ENCODE measurements around the gene RASIP1. TPM values are rescaled to one million over a fixed set of nuclear protein-coding genes. Genes with fewer than 3 reads are reported as not detected.

The RASIP1 gene
- total and polyA plus RNA-seq, 2 of the 8 experiments (the other 6 are each of a cell fraction or from before 2014, with no cell fraction given): 9.3 to 11.4 TPM

DNA sequence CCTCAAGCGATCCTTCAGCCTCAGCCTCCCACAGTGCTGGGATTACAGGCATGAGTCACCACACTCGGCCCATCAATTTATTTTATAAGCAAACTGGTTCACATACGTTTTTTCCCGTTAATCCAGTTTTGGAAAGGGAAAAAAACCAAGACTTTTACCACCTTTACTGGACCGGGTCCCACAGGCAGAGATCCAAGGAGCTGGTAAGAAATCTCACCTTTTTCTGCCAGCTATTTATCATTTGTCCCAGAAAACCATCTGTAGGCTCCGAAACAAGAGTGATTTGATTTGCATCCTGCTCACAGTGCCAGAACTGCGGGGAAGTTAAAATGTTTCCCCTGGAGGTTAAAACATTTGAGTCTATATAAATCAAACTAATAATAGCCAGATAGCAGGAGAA is 51.0 kb downstream of the RASIP1 start:
- no peaks in the 10 kb centered on the region for H3K79me1 ChIP-seq (ENCODE audit: low read depth, low read length)
- H3K27ac ChIP-seq (ENCODE audit: low read depth, low read length): no peak overlapping the region
- no peak overlapping the region for H4K8ac ChIP-seq (ENCODE audit: extremely low read depth, insufficient read depth, low read length)
- no peak overlapping the region for H4K91ac ChIP-seq (replicated peaks; ENCODE audit: insufficient read length, low read length)
- no peak overlapping the region for H3K23ac ChIP-seq (ENCODE audit: insufficient read length)
- H2BK20ac ChIP-seq (ENCODE audit: low read length): no peak overlapping the region
- WGBS, 2 experiments (ENCODE audit: extremely low coverage in 1 of 2, insufficient coverage in 1 of 2, insufficient read length in 1 of 2, insufficient replicate concordance in 2 of 2, low coverage in 1 of 2, low lambda C conversion rate in 2 of 2, missing lambda C conversion rate in 1 of 2): 91% methylated on average over 7 of the region's 7 CpGs; no CpG with 5 or more reads in 1 of the 2 experiments
- H4K20me1 ChIP-seq (replicated peaks in 1 of 2; ENCODE audit: control insufficient read depth in 1 of 2, insufficient read depth in 2 of 2, low read length in 2 of 2): no peaks in the 10 kb centered on the region
- H3K27me3 ChIP-seq (replicated peaks in 1 of 4; ENCODE audit: control insufficient read depth in 3 of 4, extremely low read depth in 1 of 4, insufficient read depth in 3 of 4, low read length in 3 of 4): no peaks in the 10 kb centered on the region
- no peak overlapping the region for H4K5ac ChIP-seq (ENCODE audit: insufficient read length, low read depth, low read length)
- H3K4me2 ChIP-seq (ENCODE audit: insufficient read depth in 1 of 2, low read depth in 2 of 2, low read length in 2 of 2): no peak overlapping the region
- H3K4me3 ChIP-seq (ENCODE audit: extremely low read depth in 1 of 4, insufficient read depth in 2 of 4, low read depth in 3 of 4, low read length in 4 of 4): no peak overlapping the region
- no peaks in the 10 kb centered on the region for H3K79me2 ChIP-seq (ENCODE audit: control insufficient read depth in 1 of 2, insufficient read depth in 2 of 2, low read length in 2 of 2)
- CTCF ChIA-PET (ENCODE audit: partially characterized antibody): interaction anchor here (0.6 to 2.0 kb wide), 5 partner anchors 12 to 124 kb away, joined by 3 to 8 read pairs (median 3); no protein-coding TSS in a partner anchor
- no peaks in the 10 kb centered on the region for H3K4me1 ChIP-seq (replicated peaks in 1 of 4; ENCODE audit: control insufficient read depth in 3 of 4, insufficient read depth in 4 of 4, low read length in 3 of 4)
- no peak overlapping the region for H2AFZ ChIP-seq (ENCODE audit: low read length)
- no peak overlapping the region for H2BK12ac ChIP-seq (ENCODE audit: low read depth, low read length)
- H3K56ac ChIP-seq (replicated peaks; ENCODE audit: insufficient read length, low read depth, low read length): no peak overlapping the region
- no peaks in the 10 kb centered on the region for H3K9me3 ChIP-seq (ENCODE audit: insufficient read depth in 2 of 2, low read depth in 1 of 2, low read length in 1 of 2)
- no peak overlapping the region for H2BK15ac ChIP-seq (ENCODE audit: low read length)
- no peak overlapping the region for H2AK5ac ChIP-seq (ENCODE audit: low read depth, low read length)
- no peaks in the 10 kb centered on the region for H3K23me2 ChIP-seq (ENCODE audit: low read depth, low read length)
- no peaks in the 10 kb centered on the region for H3K36me3 ChIP-seq (ENCODE audit: control insufficient read depth in 2 of 4, insufficient read depth in 4 of 4, low read length in 3 of 4)
- no peak for FAIRE-seq
- H2BK120ac ChIP-seq (replicated peaks; ENCODE audit: low read depth, low read length): no peak overlapping the region
- no peak overlapping the region for H3K4ac ChIP-seq (replicated peaks; ENCODE audit: insufficient read length, low read depth, low read length)
- H3K18ac ChIP-seq (ENCODE audit: extremely low read depth, low read length): no peak overlapping the region
- H3K14ac ChIP-seq (ENCODE audit: insufficient read length): no peak overlapping the region
- DNase-seq (ENCODE audit: low read depth in 1 of 2, low spot score in 2 of 2): no peak
- no peak overlapping the region for H2BK5ac ChIP-seq (ENCODE audit: low read depth, low read length)
- POLR2A ChIA-PET (ENCODE audit: partially characterized antibody): interaction anchor here (1.0 to 1.3 kb wide), 2 partner anchors 12 to 24 kb away, joined by 5 read pairs; no protein-coding TSS in a partner anchor
- TF ChIP-seq KDM1A (IDR thresholded peaks at IDR 0.05; ENCODE audit: borderline replicate concordance, low read length): no peak
- TF ChIP-seq YY1 (IDR thresholded peaks at IDR 0.05; ENCODE audit: low read depth, low read length): no peak
- no peak for TF ChIP-seq KDM4A (IDR thresholded peaks at IDR 0.05; ENCODE audit: low read depth, low read length, severe bottlenecking)
- TF ChIP-seq CHD1 (IDR thresholded peaks at IDR 0.05; ENCODE audit: low read depth, low read length): no peak
- H3K9ac ChIP-seq (replicated peaks in 1 of 4; ENCODE audit: extremely low read depth in 1 of 4, low read depth in 3 of 4, low read length in 3 of 4): no peak overlapping the region

All from H1 (cell line).